ENCODE data around the gene NPTX2.

GRCh38 chr7:98661607-98662006, 44.5 kb downstream of the NPTX2 start:
- TF ChIP-seq CTCF (IDR thresholded peaks at IDR 0.05) = no peak
- no peak for TF ChIP-seq POLR2A (IDR thresholded peaks at IDR 0.05)
